GM23248 (cell line): ENCODE measurements around the gene NDUFS1. TPM values are rescaled to one million over a fixed set of nuclear protein-coding genes. Genes with fewer than 3 reads are reported as not detected.

Experiments used
- DNase-seq: peaks from one replicate; pipeline ENCODE4 v3.0.0-alpha.2; 2015
- H2AFZ ChIP-seq: fragments of 200-600 bp; sonication (generic); 2 replicates; pipeline ENCODE4 v1.6.1; 2016; ENCODE audit warnings: antibody characterized with exemption
- H3F3A ChIP-seq: fragments of 200-600 bp; sonication (generic); 2 replicates; pipeline ENCODE4 v1.6.1; 2016; ENCODE audit warnings: mild to moderate bottlenecking, antibody characterized with exemption, mixed run types; ENCODE audit not compliant: insufficient read depth
- H3K27ac ChIP-seq: fragments of 200-600 bp; sonication (generic); 2 replicates; pipeline ENCODE4 v1.5.1; 2016; ENCODE audit warnings: mild to moderate bottlenecking
- H3K27me3 ChIP-seq: fragments of 200-600 bp; sonication (generic); replicated peaks from 2 replicates; pipeline ENCODE4 v1.6.1; 2016; ENCODE audit warnings: mild to moderate bottlenecking; ENCODE audit not compliant: insufficient read depth
- H3K36me3 ChIP-seq: fragments of 200-600 bp; sonication (generic); 2 replicates; pipeline ENCODE4 v1.6.1; 2016; ENCODE audit warnings: low read depth, mild to moderate bottlenecking
- H3K4me1 ChIP-seq: fragments of 200-600 bp; sonication (generic); 2 replicates; pipeline ENCODE4 v1.6.1; 2016; ENCODE audit warnings: mild to moderate bottlenecking; ENCODE audit not compliant: insufficient read depth
- H3K4me2 ChIP-seq: fragments of 200-600 bp; sonication (generic); one replicate; pipeline ENCODE4 v1.6.1; 2016; ENCODE audit warnings: mild to moderate bottlenecking; ENCODE audit not compliant: unreplicated experiment
- H3K4me3 ChIP-seq: fragments of 200-600 bp; sonication (generic); 2 replicates; pipeline ENCODE4 v1.5.1; 2016; ENCODE audit warnings: mild to moderate bottlenecking
- H3K79me2 ChIP-seq: fragments of 200-600 bp; sonication (generic); 2 replicates; pipeline ENCODE4 v1.6.1; 2016; ENCODE audit warnings: mild to moderate bottlenecking; ENCODE audit not compliant: insufficient read depth
- H3K9ac ChIP-seq: fragments of 200-600 bp; sonication (generic); 2 replicates; pipeline ENCODE4 v1.6.1; 2016; ENCODE audit warnings: mild to moderate bottlenecking
- H3K9me2 ChIP-seq: fragments of 200-600 bp; sonication (generic); 2 replicates; pipeline ENCODE4 v1.6.1; 2016; ENCODE audit warnings: mixed run types, mild to moderate bottlenecking, moderate library complexity; ENCODE audit not compliant: insufficient read depth
- H3K9me3 ChIP-seq: fragments of 200-600 bp; sonication (generic); one replicate; pipeline ENCODE4 v1.6.1; 2017; ENCODE audit warnings: low read depth
- H4K20me1 ChIP-seq: fragments of 200-600 bp; sonication (generic); 2 replicates; pipeline ENCODE4 v1.6.0; 2016; ENCODE audit not compliant: insufficient read depth
- EZH2 ChIP-seq: fragments of 200-600 bp; sonication (generic); IDR thresholded peaks from 2 replicates; pipeline ENCODE4 v1.6.1; 2018; ENCODE audit warnings: antibody characterized with exemption, mild to moderate bottlenecking; ENCODE audit not compliant: insufficient read depth, poor library complexity, severe bottlenecking
- EZH2phosphoT487 ChIP-seq: fragments of 200-600 bp; sonication (generic); IDR thresholded peaks from 2 replicates; pipeline ENCODE4 v1.6.1; 2018; ENCODE audit warnings: antibody characterized with exemption, moderate library complexity, mild to moderate bottlenecking, low read depth; ENCODE audit not compliant: insufficient read depth
- WGBS, 2 experiments: methylation state at CpG; one replicate each; pipeline ENCODE4 v1.1.6; 2015 to 2017; ENCODE audit warnings: low lambda C conversion rate in 2 of 2, low coverage in 1 of 2; ENCODE audit errors: missing lambda C conversion rate in 2 of 2; 5-methylcytosine and 5-hydroxymethylcytosine counted together
- in situ Hi-C: fragments of 300-500 bp; cut with MboI; formaldehyde crosslinking; loops from 2 replicates; pipeline ENCODE4 v1.15.0; 2020
- polyA plus RNA-seq: library from polyadenylated mRNA; unstranded; fragments of >200 nt; fragmentation: Nextera tagmentation; extraction: Ambion mirVana; gene quantifications from 2 replicates; pipeline ENCODE4 v1.2.1, GENCODE V29; 2016
- total RNA-seq: library from RNA; depleted of rRNA; stranded (reverse); fragments of >200 nt; shearing (Covaris generic); gene quantifications from 2 replicates; pipeline ENCODE4 v1.2.3, GENCODE V29; 2014

The NDUFS1 gene
- total and polyA plus RNA-seq, 2 experiments from 2014 or later: 52.0 to 77.0 TPM

DNA sequence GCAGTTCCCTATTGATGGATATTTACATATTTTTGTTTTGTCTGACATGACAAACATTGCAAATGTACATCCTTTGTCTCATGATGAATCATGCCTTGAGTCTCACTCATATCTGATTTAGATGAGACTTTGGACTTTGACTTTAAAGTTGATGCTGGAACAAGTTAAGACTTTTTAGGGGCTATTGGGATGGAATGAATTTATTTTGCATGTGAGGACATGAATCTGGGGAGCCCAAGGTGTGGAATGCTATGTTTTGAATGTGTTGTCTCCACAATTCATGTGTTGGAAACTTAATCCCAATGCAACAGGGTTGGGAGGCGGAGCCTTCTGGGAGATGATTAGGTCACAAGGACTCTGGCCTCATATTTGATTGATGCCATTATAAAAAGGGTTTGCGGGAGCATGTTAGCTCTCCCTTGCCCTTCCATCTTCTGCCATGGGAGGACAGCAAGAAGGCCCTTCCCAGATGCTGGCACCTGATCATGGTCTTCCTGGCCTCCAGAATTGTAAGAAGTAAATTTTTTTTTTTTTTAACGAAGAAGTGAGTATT is 44.1 kb downstream of the NDUFS1 start:
- in situ Hi-C loops: no loop called here
- no peak for DNase-seq
- Histone ChIP-seq H3K27ac (no peak overlapping the region), H3F3A (peaks cover 36% of the 10 kb centered on the region; the same call in 1 of the 2 replicates), H3K79me2 (no peaks in the 10 kb centered on the region), H3K27me3 (no peaks in the 10 kb centered on the region), H2AFZ (no peak overlapping the region), H3K9me2 (no peaks in the 10 kb centered on the region), H4K20me1 (no peaks in the 10 kb centered on the region), H3K4me2 (no peak overlapping the region), H3K36me3 (peaks cover 7% of the 10 kb centered on the region; the same call in 1 of the 2 replicates), H3K4me3 (no peak overlapping the region), H3K4me1 (peaks cover 4% of the 10 kb centered on the region; the same call in 1 of the 2 replicates), H3K9me3 (no peaks in the 10 kb centered on the region), H3K9ac (no peak overlapping the region)
- 99 to 100% methylated on average over 3 of the region's 3 CpGs for WGBS, 2 experiments
- TF ChIP-seq EZH2 (no peak), EZH2phosphoT487 (no peak)

DNA sequence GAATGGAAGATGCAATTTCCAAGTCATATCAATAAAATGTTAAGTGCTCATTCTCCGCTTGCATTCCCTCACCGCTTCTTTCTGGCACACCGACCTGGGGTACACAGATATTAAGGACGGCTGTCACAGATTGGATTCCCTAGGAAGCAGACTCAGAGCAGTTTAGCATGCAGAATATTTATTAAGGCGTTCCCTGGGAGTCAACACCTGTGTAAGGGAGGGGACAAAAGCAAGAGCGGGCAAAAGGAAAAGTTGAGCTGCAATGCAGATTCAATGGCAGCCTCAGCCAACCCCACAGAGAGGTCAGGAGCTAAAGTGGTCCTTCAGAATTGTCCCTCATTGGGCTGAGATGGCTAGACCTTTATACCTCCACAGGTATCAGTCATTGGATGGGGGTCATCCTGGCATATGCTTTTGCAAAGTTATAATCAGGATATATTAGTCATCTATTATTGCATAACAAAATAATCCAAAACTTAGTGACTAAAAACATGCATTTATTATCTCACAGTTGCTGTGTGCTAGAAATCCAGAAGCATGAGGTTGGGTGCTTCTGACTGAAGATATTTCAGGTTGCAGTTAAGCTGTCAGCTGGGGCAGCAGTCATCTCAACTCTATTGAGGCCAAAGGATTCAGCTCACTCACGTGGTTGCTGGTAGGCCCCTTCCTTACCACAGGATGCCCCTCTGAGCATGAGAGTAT is 46.2 kb downstream of the NDUFS1 start:
- no peaks in the 10 kb centered on the region for H3K9me2 ChIP-seq
- no peaks in the 10 kb centered on the region for H3K79me2 ChIP-seq
- in situ Hi-C loops: no loop called here
- peaks cover 4% of the 10 kb centered on the region; the same call in 1 of the 2 replicates for H3K4me1 ChIP-seq
- H3K9me3 ChIP-seq: no peaks in the 10 kb centered on the region
- H3K36me3 ChIP-seq: no peaks in the 10 kb centered on the region
- H4K20me1 ChIP-seq: no peaks in the 10 kb centered on the region
- no peaks in the 10 kb centered on the region for H3K27me3 ChIP-seq
- no peak overlapping the region for H3K4me3 ChIP-seq
- H3F3A ChIP-seq: peaks cover 36% of the 10 kb centered on the region; the same call in 1 of the 2 replicates
- no peak for TF ChIP-seq EZH2phosphoT487
- TF ChIP-seq EZH2: no peak
- H2AFZ ChIP-seq: no peak overlapping the region
- no peak overlapping the region for H3K4me2 ChIP-seq
- 94 to 96% methylated on average over 7 of the region's 7 CpGs for WGBS, 2 experiments
- H3K27ac ChIP-seq: peak overlapping the region; percentile 47
- DNase-seq: peak; percentile 49
- H3K9ac ChIP-seq: no peak overlapping the region

GRCh38 chr2:206112108-206112507 is 47.1 kb downstream of the NDUFS1 start:
- WGBS, 2 experiments: 84 to 89% methylated on average over 3 of the region's 3 CpGs
- H3K79me2 ChIP-seq: no peaks in the 10 kb centered on the region
- TF ChIP-seq EZH2 (no peak), EZH2phosphoT487 (no peak)
- peak; percentile 20 for DNase-seq
- H3K9me2 ChIP-seq: no peaks in the 10 kb centered on the region
- no peaks in the 10 kb centered on the region for H3K27me3 ChIP-seq
- H3K4me1 ChIP-seq: peaks cover 4% of the 10 kb centered on the region; the same call in 1 of the 2 replicates
- H3K36me3 ChIP-seq: no peaks in the 10 kb centered on the region
- H3K4me3 ChIP-seq: no peak overlapping the region
- H4K20me1 ChIP-seq: no peaks in the 10 kb centered on the region
- H3K4me2 ChIP-seq: no peak overlapping the region
- H2AFZ ChIP-seq: no peak overlapping the region
- peaks cover 36% of the 10 kb centered on the region; the same call in 1 of the 2 replicates for H3F3A ChIP-seq
- no peak overlapping the region for H3K9ac ChIP-seq
- no peaks in the 10 kb centered on the region for H3K9me3 ChIP-seq
- H3K27ac ChIP-seq: no peak overlapping the region
- in situ Hi-C loops: no loop called here

GRCh38 chr2:206108713-206109112 is 50.5 kb downstream of the NDUFS1 start:
- Histone ChIP-seq H4K20me1 (no peaks in the 10 kb centered on the region), H3K4me3 (no peak overlapping the region)
- in situ Hi-C loops: no loop called here

More at GRCh38 chr2:206108713-206109112, 50.5 kb downstream of the NDUFS1 start:
- Histone ChIP-seq H3K27me3 (no peaks in the 10 kb centered on the region), H3F3A (peaks cover 16% of the 10 kb centered on the region; the same call in 1 of the 2 replicates), H3K9me2 (no peaks in the 10 kb centered on the region), H3K9ac (no peak overlapping the region), H2AFZ (no peak overlapping the region), H3K36me3 (no peaks in the 10 kb centered on the region), H3K9me3 (no peaks in the 10 kb centered on the region), H3K27ac (no peak overlapping the region), H3K79me2 (no peaks in the 10 kb centered on the region), H3K4me2 (no peak overlapping the region), H3K4me1 (peaks cover 8% of the 10 kb centered on the region)
- TF ChIP-seq EZH2 (no peak), EZH2phosphoT487 (no peak)
- no peak for DNase-seq
- 72 to 79% methylated on average over 5 to 7 of the region's 7 CpGs for WGBS, 2 experiments
